ENCODE data around the gene NCAM1.

NCAM1 gene

DNA sequence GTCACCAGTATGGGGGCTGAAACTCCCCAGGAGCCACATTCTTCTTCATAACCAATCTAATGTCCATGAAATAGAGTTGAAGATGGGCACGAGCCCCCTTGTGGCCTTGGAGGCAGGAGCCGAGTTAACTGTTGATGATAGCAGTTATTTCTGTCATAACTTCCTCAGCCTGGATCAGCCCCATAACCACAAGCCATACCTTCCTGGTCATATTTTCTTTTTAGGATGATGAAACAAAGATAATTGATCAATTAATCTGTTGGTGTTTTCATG lies 288.2 kb downstream of the NCAM1 start:
- no peak for DNase-seq (ENCODE audit: low read depth in 1 of 2, low spot score in 1 of 2)
- Histone ChIP-seq H3K27ac (replicated peaks) (no peak overlapping the region), H3K27me3 (ENCODE audit: insufficient read depth, poor library complexity, severe bottlenecking) (peaks cover 3% of the 10 kb centered on the region), H3K4me3 (replicated peaks; ENCODE audit: insufficient read depth, low read length) (no peak overlapping the region)
- TF ChIP-seq GABPA (IDR thresholded peaks at IDR 0.05; ENCODE audit: low read depth), result no peak
- TF ChIP-seq POLR2AphosphoS5 (IDR thresholded peaks at IDR 0.05; ENCODE audit: low read depth), result no peak
- TF ChIP-seq SPI1 (IDR thresholded peaks at IDR 0.05; ENCODE audit: borderline replicate concordance, low read depth), result no peak
- TF ChIP-seq, protein P1, sequence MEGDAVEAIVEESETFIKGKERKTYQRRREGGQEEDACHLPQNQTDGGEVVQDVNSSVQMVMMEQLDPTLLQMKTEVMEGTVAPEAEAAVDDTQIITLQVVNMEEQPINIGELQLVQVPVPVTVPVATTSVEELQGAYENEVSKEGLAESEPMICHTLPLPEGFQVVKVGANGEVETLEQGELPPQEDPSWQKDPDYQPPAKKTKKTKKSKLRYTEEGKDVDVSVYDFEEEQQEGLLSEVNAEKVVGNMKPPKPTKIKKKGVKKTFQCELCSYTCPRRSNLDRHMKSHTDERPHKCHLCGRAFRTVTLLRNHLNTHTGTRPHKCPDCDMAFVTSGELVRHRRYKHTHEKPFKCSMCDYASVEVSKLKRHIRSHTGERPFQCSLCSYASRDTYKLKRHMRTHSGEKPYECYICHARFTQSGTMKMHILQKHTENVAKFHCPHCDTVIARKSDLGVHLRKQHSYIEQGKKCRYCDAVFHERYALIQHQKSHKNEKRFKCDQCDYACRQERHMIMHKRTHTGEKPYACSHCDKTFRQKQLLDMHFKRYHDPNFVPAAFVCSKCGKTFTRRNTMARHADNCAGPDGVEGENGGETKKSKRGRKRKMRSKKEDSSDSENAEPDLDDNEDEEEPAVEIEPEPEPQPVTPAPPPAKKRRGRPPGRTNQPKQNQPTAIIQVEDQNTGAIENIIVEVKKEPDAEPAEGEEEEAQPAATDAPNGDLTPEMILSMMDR (IDR thresholded peaks at IDR 0.05; ENCODE audit: insufficient read depth, low read length), result no peak
- no peak for TF ChIP-seq REST (IDR thresholded peaks at IDR 0.05; ENCODE audit: insufficient replicate concordance, low read depth)

- H3K27ac ChIP-seq (replicated peaks), result no peak overlapping the region
- TF ChIP-seq POLR2AphosphoS5 (IDR thresholded peaks at IDR 0.05; ENCODE audit: low read depth) (no peak), SPI1 (IDR thresholded peaks at IDR 0.05; ENCODE audit: borderline replicate concordance, low read depth) (no peak), GABPA (IDR thresholded peaks at IDR 0.05; ENCODE audit: low read depth) (no peak), REST (IDR thresholded peaks at IDR 0.05; ENCODE audit: insufficient replicate concordance, low read depth) (no peak)
- TF ChIP-seq, protein P1 (IDR thresholded peaks at IDR 0.05; ENCODE audit: insufficient read depth, low read length), result no peak
- H3K27me3 ChIP-seq (ENCODE audit: insufficient read depth, poor library complexity, severe bottlenecking), result peaks cover 3% of the 10 kb centered on the region
- DNase-seq (ENCODE audit: low read depth in 1 of 2, low spot score in 1 of 2), result no peak
- H3K4me3 ChIP-seq (replicated peaks; ENCODE audit: insufficient read depth, low read length), result no peak overlapping the region
These were observed 288.6 kb downstream of the NCAM1 start for GRCh38 chr11:113249786-113250185.

GRCh38 chr11:113251281-113251680 lies 290.1 kb downstream of the NCAM1 start:
- DNase-seq (ENCODE audit: low read depth in 1 of 2, low spot score in 1 of 2), result no peak
- no peak for TF ChIP-seq REST (IDR thresholded peaks at IDR 0.05; ENCODE audit: insufficient replicate concordance, low read depth)
- Histone ChIP-seq H3K27ac (replicated peaks) (no peak overlapping the region), H3K27me3 (ENCODE audit: insufficient read depth, poor library complexity, severe bottlenecking) (peaks cover 3% of the 10 kb centered on the region), H3K4me3 (replicated peaks; ENCODE audit: insufficient read depth, low read length) (no peak overlapping the region)

DNA sequence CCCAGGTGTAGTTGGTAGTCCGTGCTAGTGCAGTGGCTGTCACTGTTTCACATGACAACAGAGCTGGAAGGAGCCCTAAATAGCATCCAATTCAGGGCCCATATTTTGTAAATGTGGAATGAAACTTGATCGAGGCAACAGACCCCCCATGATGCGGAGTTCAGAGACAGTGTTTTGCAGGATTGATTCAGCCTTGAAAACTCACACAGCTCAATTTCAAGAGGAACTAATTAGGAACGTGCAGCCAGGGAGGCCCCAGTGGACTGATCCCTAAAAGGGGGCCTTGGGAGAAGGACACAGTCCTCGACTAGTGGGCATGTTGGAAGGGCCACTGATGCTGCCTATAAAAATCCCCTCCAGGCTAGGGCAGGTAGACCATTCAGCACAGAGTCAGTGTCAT lies 292.2 kb downstream of the NCAM1 start:
- DNase-seq (ENCODE audit: low read depth in 1 of 2, low spot score in 1 of 2), result no peak
- no peaks in the 10 kb centered on the region for H3K27me3 ChIP-seq (ENCODE audit: insufficient read depth, poor library complexity, severe bottlenecking)
- no peak for TF ChIP-seq POLR2AphosphoS5 (IDR thresholded peaks at IDR 0.05; ENCODE audit: low read depth)
- no peak for TF ChIP-seq SPI1 (IDR thresholded peaks at IDR 0.05; ENCODE audit: borderline replicate concordance, low read depth)
- no peak for TF ChIP-seq REST (IDR thresholded peaks at IDR 0.05; ENCODE audit: insufficient replicate concordance, low read depth)
- TF ChIP-seq, protein P1 (IDR thresholded peaks at IDR 0.05; ENCODE audit: insufficient read depth, low read length), result no peak
- no peak for TF ChIP-seq GABPA (IDR thresholded peaks at IDR 0.05; ENCODE audit: low read depth)
- no peak overlapping the region for H3K27ac ChIP-seq (replicated peaks)
- no peak overlapping the region for H3K4me3 ChIP-seq (replicated peaks; ENCODE audit: insufficient read depth, low read length)

Measured in HL-60 (cell line).